Endothelial cell of coronary artery (primary cell): ENCODE data around the gene ALG11. TPM values are rescaled to one million over a fixed set of nuclear protein-coding genes. Genes with fewer than 3 reads are reported as not detected.

Experiments used
- total RNA-seq: library from RNA; depleted of rRNA; stranded (reverse); fragments of >200 nt; gene quantifications from 2 replicates; pipeline ENCODE4 v1.2.3, GENCODE V29; 2014

Gene ALG11, protein sequence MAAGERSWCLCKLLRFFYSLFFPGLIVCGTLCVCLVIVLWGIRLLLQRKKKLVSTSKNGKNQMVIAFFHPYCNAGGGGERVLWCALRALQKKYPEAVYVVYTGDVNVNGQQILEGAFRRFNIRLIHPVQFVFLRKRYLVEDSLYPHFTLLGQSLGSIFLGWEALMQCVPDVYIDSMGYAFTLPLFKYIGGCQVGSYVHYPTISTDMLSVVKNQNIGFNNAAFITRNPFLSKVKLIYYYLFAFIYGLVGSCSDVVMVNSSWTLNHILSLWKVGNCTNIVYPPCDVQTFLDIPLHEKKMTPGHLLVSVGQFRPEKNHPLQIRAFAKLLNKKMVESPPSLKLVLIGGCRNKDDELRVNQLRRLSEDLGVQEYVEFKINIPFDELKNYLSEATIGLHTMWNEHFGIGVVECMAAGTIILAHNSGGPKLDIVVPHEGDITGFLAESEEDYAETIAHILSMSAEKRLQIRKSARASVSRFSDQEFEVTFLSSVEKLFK
- 14.5 and 19.9 TPM in 2 replicates for total RNA-seq

DNA sequence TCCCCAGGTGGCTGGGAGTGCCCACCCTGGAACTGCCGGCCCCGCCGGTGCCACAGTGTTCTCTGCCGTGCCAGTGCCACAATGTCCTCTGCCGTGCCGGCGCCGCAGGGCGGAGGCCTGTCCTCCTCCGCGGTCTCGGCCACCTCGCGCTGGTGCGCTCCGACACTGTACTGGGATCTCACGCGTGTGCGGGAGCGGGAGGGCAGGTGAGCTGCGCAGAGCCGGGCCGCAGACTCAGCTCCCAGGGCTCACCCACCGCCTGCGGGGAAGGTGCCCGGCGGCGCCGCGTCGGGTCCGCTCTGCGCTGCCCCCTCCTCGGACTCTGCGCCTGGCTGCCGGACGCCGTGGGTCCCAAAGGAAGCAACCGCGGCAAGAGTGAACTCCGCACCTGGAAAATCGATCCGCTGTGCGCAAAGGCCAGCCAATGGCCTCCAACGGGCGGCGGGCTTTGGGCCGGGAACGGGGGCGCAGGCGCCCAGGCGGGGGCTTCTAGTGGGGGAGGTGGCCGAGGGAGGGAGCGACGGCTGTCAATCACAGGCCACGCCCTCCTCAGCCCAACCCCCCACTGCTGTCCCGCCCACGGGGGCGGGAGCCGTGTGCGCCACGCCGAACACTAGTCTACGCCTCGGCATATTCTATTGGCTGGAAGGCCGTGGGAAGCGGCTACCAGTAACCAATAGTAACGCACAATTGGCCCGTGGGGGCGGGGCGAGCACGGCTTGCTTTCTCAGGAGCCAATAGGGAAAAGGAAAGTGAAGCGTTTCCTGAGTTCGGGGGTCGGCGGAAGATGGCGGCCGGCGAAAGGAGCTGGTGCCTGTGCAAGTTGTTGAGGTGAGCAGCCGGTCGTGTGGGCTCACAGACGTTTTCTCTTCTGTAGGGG, at the start of gene ALG11:
Gene ALG11 (plus strand): TSS at position 767 of the 880 bp plus-strand sequence. CDS start 21 bp downstream, at position 788.

DNA sequence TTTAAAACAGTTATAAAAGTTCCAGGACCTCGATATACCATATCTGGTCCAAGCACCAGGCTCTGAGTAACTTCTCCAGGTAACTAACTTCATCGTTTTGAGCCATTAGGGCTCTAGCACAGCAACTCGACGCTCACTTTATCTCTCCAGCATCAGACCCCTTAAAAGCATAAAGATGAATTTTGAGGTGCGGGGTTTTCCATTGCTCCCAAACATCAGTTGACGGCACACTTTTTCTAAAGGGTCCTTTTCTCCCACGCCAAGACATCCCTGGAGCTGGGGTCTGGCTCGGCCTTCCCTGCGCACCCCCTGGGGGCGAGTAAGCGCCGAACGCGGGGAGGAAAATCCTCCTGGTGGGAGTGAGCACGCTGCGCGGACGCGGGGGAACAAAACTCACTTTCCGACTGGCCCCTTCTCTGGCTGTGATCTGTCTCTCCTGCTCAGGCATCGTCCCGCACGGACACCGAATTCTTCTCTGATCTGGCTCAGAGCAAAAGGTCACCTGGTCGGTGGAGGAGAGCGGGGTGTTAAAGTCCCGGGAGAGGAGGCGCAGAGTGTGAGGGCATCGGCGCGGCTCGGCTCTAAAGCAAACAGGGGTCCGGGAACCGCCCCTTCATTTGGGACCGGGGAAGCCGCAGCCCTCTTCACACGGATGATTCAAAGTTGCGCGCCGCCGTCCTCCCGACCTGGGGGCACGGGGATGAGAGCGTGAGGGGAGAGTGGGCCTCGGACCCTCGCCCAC, 1.1 kb upstream of the ALG11 start, which contains the start of gene ATP7B:
Gene ATP7B (minus strand): TSS at position 561 of the 742 bp plus-strand sequence. CDS start 113 bp downstream, at position 448.

DNA sequence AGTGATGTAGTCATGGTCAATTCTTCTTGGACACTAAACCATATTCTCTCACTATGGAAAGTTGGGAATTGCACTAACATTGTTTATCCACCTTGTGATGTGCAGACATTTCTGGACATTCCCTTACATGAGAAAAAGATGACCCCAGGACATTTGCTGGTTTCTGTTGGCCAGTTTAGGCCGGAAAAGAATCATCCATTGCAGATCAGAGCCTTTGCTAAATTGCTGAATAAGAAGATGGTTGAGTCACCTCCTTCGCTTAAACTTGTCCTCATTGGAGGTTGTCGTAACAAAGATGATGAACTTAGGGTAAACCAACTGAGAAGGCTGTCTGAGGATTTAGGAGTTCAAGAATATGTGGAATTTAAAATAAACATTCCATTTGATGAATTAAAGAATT, 12.3 kb downstream of the ALG11 start, which contains the start of gene UTP14C:
Gene UTP14C (plus strand): TSS at position 211 of the 400 bp plus-strand sequence. CDS start 4,114 bp downstream, outside the sequence.

Other genes starting within 250 kb of the ALG11 start
- 4.1 and 6.1 TPM in 2 replicates for gene DHRS12, start 208.2 kb upstream of the ALG11 start, total RNA-seq
- gene TMEM272, start 167.2 kb upstream of the ALG11 start, total RNA-seq, result not detected in 2 replicates
- gene CCDC70, start 150.4 kb upstream of the ALG11 start, total RNA-seq, result not detected in 2 replicates
- gene ATP7B, start 948 bp upstream of the ALG11 start, total RNA-seq, result 5.6 and 10.1 TPM in 2 replicates
- 10.1 and 14.0 TPM in 2 replicates for gene UTP14C, start 12.3 kb downstream of the ALG11 start, total RNA-seq
- 0.09 TPM in 2 replicates for gene NEK5, start 116.7 kb downstream of the ALG11 start, total RNA-seq
- 12.8 and 15.2 TPM in 2 replicates for gene NEK3, start 147.2 kb downstream of the ALG11 start, total RNA-seq